ENCODE results near the gene SERPING1.

GRCh38 chr11:57639321-57640067 lies 42.0 kb downstream of the SERPING1 start:
- TF ChIP-seq REST (IDR thresholded peaks at IDR 0.05; ENCODE audit: insufficient read depth in 1 of 2, low read depth in 2 of 2, low read length in 2 of 2) (no peak; a peak in 1 of 4 replicates), POLR2AphosphoS5 (IDR thresholded peaks at IDR 0.05; ENCODE audit: low read depth, low read length) (peak; percentile 51), SIN3A (IDR thresholded peaks at IDR 0.05; ENCODE audit: borderline replicate concordance, insufficient read depth, low read length) (no peak), TAF1 (IDR thresholded peaks at IDR 0.05; ENCODE audit: borderline replicate concordance, insufficient read depth, low read length) (peak; percentile 57; the same call in 1 of the 2 replicates), FOXP2 (optimal IDR thresholded peaks at IDR 0.05; ENCODE audit: borderline replicate concordance, extremely low read depth, extremely low read length, insufficient read depth) (no peak)

All from PFSK-1 (cell line).